GM18526 (cell line): ENCODE data around the gene ITPR3.

ENCODE experiments used
- POLR2A ChIP-seq: IDR thresholded peaks from 3 replicates; pipeline ENCODE4 v1.6.1; 2011; ENCODE audit not compliant: insufficient read length; ENCODE audit errors: extremely low read depth

Gene ITPR3

GRCh38 chr6:33727126-33727525 lies 106.0 kb downstream of the ITPR3 start:
- no peak for TF ChIP-seq POLR2A

- no peak for TF ChIP-seq POLR2A
These were observed 106.8 kb downstream of the ITPR3 start for GRCh38 chr6:33727932-33728331.

GRCh38 chr6:33728438-33728837 lies 107.3 kb downstream of the ITPR3 start:
- no peak for TF ChIP-seq POLR2A

- TF ChIP-seq POLR2A: no peak
These were observed 107.9 kb downstream of the ITPR3 start for GRCh38 chr6:33729059-33729458.

GRCh38 chr6:33730611-33731010 lies 109.5 kb downstream of the ITPR3 start:
- no peak for TF ChIP-seq POLR2A

GRCh38 chr6:33731035-33731434 lies 109.9 kb downstream of the ITPR3 start:
- no peak for TF ChIP-seq POLR2A

- TF ChIP-seq POLR2A: no peak
These were observed 110.7 kb downstream of the ITPR3 start for GRCh38 chr6:33731751-33732282.

- no peak for TF ChIP-seq POLR2A
These were observed 111.3 kb downstream of the ITPR3 start for GRCh38 chr6:33732385-33732784.

- no peak for TF ChIP-seq POLR2A
These were observed 111.9 kb downstream of the ITPR3 start for GRCh38 chr6:33732817-33733708.

GRCh38 chr6:33733709-33734007 lies 112.5 kb downstream of the ITPR3 start:
- no peak for TF ChIP-seq POLR2A

- no peak for TF ChIP-seq POLR2A
These were observed 114.1 kb downstream of the ITPR3 start for GRCh38 chr6:33735216-33735615.

- TF ChIP-seq POLR2A: no peak
These were observed 116.3 kb downstream of the ITPR3 start for GRCh38 chr6:33737267-33738026.

- no peak for TF ChIP-seq POLR2A
These were observed 117.0 kb downstream of the ITPR3 start for GRCh38 chr6:33738153-33738552.

- TF ChIP-seq POLR2A: no peak
These were observed 117.8 kb downstream of the ITPR3 start for GRCh38 chr6:33738879-33739278.

- no peak for TF ChIP-seq POLR2A
These were observed 118.4 kb downstream of the ITPR3 start for GRCh38 chr6:33739571-33739970.

GRCh38 chr6:33740204-33740608 lies 119.1 kb downstream of the ITPR3 start:
- TF ChIP-seq POLR2A: no peak

GRCh38 chr6:33740794-33741193 lies 119.7 kb downstream of the ITPR3 start:
- TF ChIP-seq POLR2A: no peak

GRCh38 chr6:33742092-33742491 lies 121.0 kb downstream of the ITPR3 start:
- TF ChIP-seq POLR2A: no peak
